DOHH2 (cell line): ENCODE measurements around the gene SEC14L3.

ENCODE experiments used
- H3F3A ChIP-seq: fragments of 200-600 bp; sonication (generic), shearing (Covaris generic); 2 replicates; pipeline ENCODE4 v1.6.0; 2016; ENCODE audit warnings: antibody characterized with exemption, mild to moderate bottlenecking; ENCODE audit not compliant: control insufficient read depth, insufficient read depth
- H3K27ac ChIP-seq: fragments of 200-600 bp; sonication (generic); 2 replicates; pipeline ENCODE4 v1.5.1; 2014; ENCODE audit warnings: low read depth, mild to moderate bottlenecking, low read length, moderate library complexity
- H3K27me3 ChIP-seq: fragments of 200-600 bp; sonication (generic); 2 replicates; pipeline ENCODE4 v1.6.1; 2014; ENCODE audit warnings: mild to moderate bottlenecking, low read length, mixed read lengths; ENCODE audit not compliant: control insufficient read depth
- H3K36me3 ChIP-seq: fragments of 200-600 bp; sonication (generic); 2 replicates; pipeline ENCODE4 v1.6.1; 2014; ENCODE audit warnings: mild to moderate bottlenecking, low read length, moderate library complexity, mixed read lengths; ENCODE audit not compliant: control insufficient read depth
- H3K4me1 ChIP-seq: fragments of 200-600 bp; sonication (generic); 2 replicates; pipeline ENCODE4 v1.6.1; 2014; ENCODE audit warnings: mild to moderate bottlenecking, low read length, mixed read lengths; ENCODE audit not compliant: control insufficient read depth
- H3K4me2 ChIP-seq: fragments of 200-600 bp; sonication (generic); 2 replicates; pipeline ENCODE4 v1.6.0; 2014; ENCODE audit warnings: mild to moderate bottlenecking, low read length, moderate library complexity
- H3K4me3 ChIP-seq: fragments of 200-600 bp; sonication (generic); 2 replicates; pipeline ENCODE4 v1.5.1; 2014; ENCODE audit warnings: mild to moderate bottlenecking, low read length, mixed read lengths
- H3K79me2 ChIP-seq: fragments of 200-600 bp; sonication (generic); 2 replicates; pipeline ENCODE4 v1.6.1; 2014; ENCODE audit warnings: mild to moderate bottlenecking, low read length, mixed read lengths; ENCODE audit not compliant: control insufficient read depth
- H3K9me2 ChIP-seq: fragments of 200-600 bp; sonication (generic); replicated peaks from 2 replicates; pipeline ENCODE4 v1.6.1; 2014; ENCODE audit warnings: mild to moderate bottlenecking, low read length, mixed read lengths; ENCODE audit not compliant: control insufficient read depth
- H3K9me3 ChIP-seq: fragments of 200-600 bp; sonication (generic); 2 replicates; pipeline ENCODE4 v1.6.1; 2014; ENCODE audit warnings: antibody characterized with exemption, low read length, mixed read lengths; ENCODE audit not compliant: control insufficient read depth, insufficient read depth
- H4K20me1 ChIP-seq: fragments of 200-600 bp; sonication (generic); 2 replicates; pipeline ENCODE4 v1.6.0; 2014; ENCODE audit warnings: low read depth, mild to moderate bottlenecking, antibody characterized with exemption, low read length, moderate library complexity; ENCODE audit not compliant: control insufficient read depth, insufficient read depth
- EZH2phosphoT487 ChIP-seq: fragments of 200-600 bp; sonication (generic); IDR thresholded peaks from 2 replicates; pipeline ENCODE4 v1.6.1; 2017; ENCODE audit warnings: borderline replicate concordance, mild to moderate bottlenecking, antibody characterized with exemption, low read length, moderate library complexity, mixed read lengths
- TF ChIP-seq, protein P1 (sequence below): fragments of 200-600 bp; sonication (generic); IDR thresholded peaks from one replicate; pipeline ENCODE4 v1.5.1; 2014; ENCODE audit warnings: antibody characterized with exemption, mild to moderate bottlenecking, low read depth, low read length; ENCODE audit not compliant: poor library complexity, severe bottlenecking

SEC14L3 gene

DNA sequence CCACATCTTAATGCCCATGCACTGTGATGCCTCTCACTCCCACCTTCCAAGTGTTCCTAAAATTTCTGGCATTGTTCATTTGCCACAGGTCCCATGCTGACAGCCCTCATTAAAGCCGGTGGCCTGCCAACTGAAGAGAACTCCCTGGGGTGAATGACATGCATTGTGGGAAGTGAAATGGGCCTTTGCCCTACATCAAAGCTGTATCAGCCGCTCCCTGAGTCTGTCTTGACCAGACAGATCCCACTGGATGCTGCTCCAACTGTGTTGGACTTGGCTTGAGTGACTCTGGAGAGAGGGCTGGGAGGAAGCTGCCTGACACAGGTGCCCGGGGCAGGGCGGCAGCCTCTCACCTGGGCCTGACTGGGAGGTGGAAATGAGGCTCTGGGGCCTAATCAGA lies 42.4 kb upstream of the SEC14L3 start:
- no peak for TF ChIP-seq EZH2phosphoT487
- TF ChIP-seq, protein P1, sequence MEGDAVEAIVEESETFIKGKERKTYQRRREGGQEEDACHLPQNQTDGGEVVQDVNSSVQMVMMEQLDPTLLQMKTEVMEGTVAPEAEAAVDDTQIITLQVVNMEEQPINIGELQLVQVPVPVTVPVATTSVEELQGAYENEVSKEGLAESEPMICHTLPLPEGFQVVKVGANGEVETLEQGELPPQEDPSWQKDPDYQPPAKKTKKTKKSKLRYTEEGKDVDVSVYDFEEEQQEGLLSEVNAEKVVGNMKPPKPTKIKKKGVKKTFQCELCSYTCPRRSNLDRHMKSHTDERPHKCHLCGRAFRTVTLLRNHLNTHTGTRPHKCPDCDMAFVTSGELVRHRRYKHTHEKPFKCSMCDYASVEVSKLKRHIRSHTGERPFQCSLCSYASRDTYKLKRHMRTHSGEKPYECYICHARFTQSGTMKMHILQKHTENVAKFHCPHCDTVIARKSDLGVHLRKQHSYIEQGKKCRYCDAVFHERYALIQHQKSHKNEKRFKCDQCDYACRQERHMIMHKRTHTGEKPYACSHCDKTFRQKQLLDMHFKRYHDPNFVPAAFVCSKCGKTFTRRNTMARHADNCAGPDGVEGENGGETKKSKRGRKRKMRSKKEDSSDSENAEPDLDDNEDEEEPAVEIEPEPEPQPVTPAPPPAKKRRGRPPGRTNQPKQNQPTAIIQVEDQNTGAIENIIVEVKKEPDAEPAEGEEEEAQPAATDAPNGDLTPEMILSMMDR: no peak
- H3K9me3 ChIP-seq: no peaks in the 10 kb centered on the region; the same call in 1 of the 2 replicates
- H3K36me3 ChIP-seq: no peaks in the 10 kb centered on the region
- H3K27me3 ChIP-seq: no peaks in the 10 kb centered on the region
- H3K4me2 ChIP-seq: no peak overlapping the region
- H3K4me3 ChIP-seq: no peak overlapping the region
- H3F3A ChIP-seq: no peaks in the 10 kb centered on the region
- no peaks in the 10 kb centered on the region for H3K79me2 ChIP-seq
- H3K9me2 ChIP-seq: no peaks in the 10 kb centered on the region
- H3K4me1 ChIP-seq: no peaks in the 10 kb centered on the region
- H3K27ac ChIP-seq: no peak overlapping the region
- no peaks in the 10 kb centered on the region for H4K20me1 ChIP-seq

DNA sequence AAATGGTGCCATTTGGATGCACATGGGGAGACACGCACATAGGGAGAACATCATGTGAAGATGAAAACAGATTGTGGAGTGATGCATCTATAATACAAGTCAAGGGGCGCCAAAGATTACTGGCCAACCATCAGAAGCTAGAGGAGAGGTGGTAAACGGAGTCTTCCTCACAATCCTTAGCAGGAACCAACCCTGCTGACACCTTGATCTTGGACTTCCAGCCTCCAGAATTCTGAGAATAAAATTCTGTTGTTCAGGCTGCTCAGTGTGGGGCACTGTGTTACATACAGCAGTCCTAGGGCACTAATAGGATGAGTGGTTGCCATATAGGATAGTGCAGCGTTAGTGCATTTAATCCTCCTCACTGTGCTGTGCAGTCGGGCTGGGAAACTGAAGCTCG lies 41.6 kb upstream of the SEC14L3 start:
- TF ChIP-seq, protein P1: no peak
- TF ChIP-seq EZH2phosphoT487: no peak
- H3K4me2 ChIP-seq: no peak overlapping the region
- H3K9me2 ChIP-seq: no peaks in the 10 kb centered on the region
- no peaks in the 10 kb centered on the region for H3K27me3 ChIP-seq
- no peak overlapping the region for H3K27ac ChIP-seq
- H3F3A ChIP-seq: no peaks in the 10 kb centered on the region
- no peak overlapping the region for H3K4me3 ChIP-seq
- no peaks in the 10 kb centered on the region for H3K36me3 ChIP-seq
- no peaks in the 10 kb centered on the region for H4K20me1 ChIP-seq
- no peaks in the 10 kb centered on the region for H3K79me2 ChIP-seq
- no peaks in the 10 kb centered on the region for H3K4me1 ChIP-seq
- no peaks in the 10 kb centered on the region; the same call in 1 of the 2 replicates for H3K9me3 ChIP-seq

DNA sequence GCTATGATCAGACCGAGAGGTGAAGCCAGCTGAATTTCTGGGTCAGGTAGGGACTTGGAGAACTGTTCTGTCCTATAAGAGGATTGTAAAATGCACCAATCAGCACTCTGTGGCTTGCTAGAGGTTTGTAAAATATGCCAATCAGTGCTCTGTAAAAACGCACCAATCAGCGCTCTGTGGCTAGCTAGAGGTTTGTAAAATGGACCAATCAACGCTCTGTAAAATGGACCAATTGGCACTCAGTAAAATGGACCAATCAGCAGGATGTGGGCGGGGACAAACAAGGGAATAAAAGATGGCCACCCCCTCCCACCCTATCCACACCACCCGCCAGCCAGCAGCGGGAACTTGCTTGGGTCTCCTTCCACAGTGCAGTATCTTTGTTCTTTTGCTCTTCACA lies 40.1 kb upstream of the SEC14L3 start:
- no peaks in the 10 kb centered on the region for H3K36me3 ChIP-seq
- no peaks in the 10 kb centered on the region for H3K9me2 ChIP-seq
- no peaks in the 10 kb centered on the region for H3K4me1 ChIP-seq
- TF ChIP-seq EZH2phosphoT487: no peak
- TF ChIP-seq, protein P1: no peak
- H3K79me2 ChIP-seq: no peaks in the 10 kb centered on the region
- no peaks in the 10 kb centered on the region for H4K20me1 ChIP-seq
- no peak overlapping the region for H3K27ac ChIP-seq
- H3K4me3 ChIP-seq: no peak overlapping the region
- no peaks in the 10 kb centered on the region; the same call in 1 of the 2 replicates for H3K9me3 ChIP-seq
- no peaks in the 10 kb centered on the region for H3F3A ChIP-seq
- H3K4me2 ChIP-seq: no peak overlapping the region
- H3K27me3 ChIP-seq: no peaks in the 10 kb centered on the region

DNA sequence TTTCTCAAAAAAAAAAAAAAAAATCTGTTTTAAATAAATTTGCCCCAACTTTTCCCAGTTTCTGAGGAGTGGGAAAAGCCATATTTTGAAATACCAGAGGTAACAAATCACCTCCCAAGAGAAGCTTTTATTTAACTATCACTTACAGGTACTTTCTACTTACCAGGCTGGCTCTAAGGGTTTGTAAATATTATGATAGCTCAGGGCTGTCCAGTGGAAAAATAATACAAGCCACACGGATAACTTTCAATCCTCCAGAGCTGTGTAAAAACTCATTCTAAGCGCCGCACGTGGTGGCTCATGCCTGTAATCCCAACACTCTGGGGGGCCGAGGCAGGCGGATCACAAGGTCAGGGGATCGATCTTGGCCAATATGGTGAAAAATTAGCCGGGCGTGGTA lies 39.3 kb upstream of the SEC14L3 start:
- Histone ChIP-seq H4K20me1 (no peaks in the 10 kb centered on the region), H3K4me3 (no peak overlapping the region), H3K79me2 (no peaks in the 10 kb centered on the region), H3K4me2 (no peak overlapping the region), H3F3A (no peaks in the 10 kb centered on the region), H3K27ac (no peak overlapping the region), H3K4me1 (no peaks in the 10 kb centered on the region), H3K27me3 (no peaks in the 10 kb centered on the region), H3K36me3 (no peaks in the 10 kb centered on the region), H3K9me3 (no peaks in the 10 kb centered on the region; the same call in 1 of the 2 replicates), H3K9me2 (no peaks in the 10 kb centered on the region)
- no peak for TF ChIP-seq EZH2phosphoT487
- TF ChIP-seq, protein P1: no peak
